T-helper 1 cell (primary cell): ENCODE results near the gene KDM6A.
A peak's percentile ranks its signal among the peaks of the same experiment; 100 is the strongest.
"Not testable (repeated sequence)": the region's sequence is repeated elsewhere in the genome, so short reads cannot be mapped to it uniquely, and the experiment has no call there.

Experiments
- DNase-seq, 5 donors: peaks; one replicate each; pipeline ENCODE4 v3.0.0-alpha.2; 2012 to 2020

KDM6A gene

GRCh38 chrX:44890247-44890646 is 17.3 kb downstream of the KDM6A start:
- DNase-seq, result no peak

- not testable (repeated sequence) for DNase-seq
These were observed 17.7 kb downstream of the KDM6A start for GRCh38 chrX:44890687-44891086.

GRCh38 chrX:44891642-44892041 is 18.7 kb downstream of the KDM6A start:
- DNase-seq, result no peak

GRCh38 chrX:44896876-44897186 is 23.8 kb downstream of the KDM6A start:
- no peak for DNase-seq

- no peak for DNase-seq
These were observed 24.6 kb downstream of the KDM6A start for GRCh38 chrX:44897539-44897938.

GRCh38 chrX:44898411-44899221 is 25.6 kb downstream of the KDM6A start:
- peak in 1 of 5 donors; percentile 20 for DNase-seq

- no peak for DNase-seq
These were observed 27.0 kb downstream of the KDM6A start for GRCh38 chrX:44899946-44900345.

GRCh38 chrX:44903107-44903506 is 30.1 kb downstream of the KDM6A start:
- DNase-seq, result peak in 1 of 5 donors; percentile 65

- DNase-seq, result peak in 1 of 5 donors; percentile 24
These were observed 31.0 kb downstream of the KDM6A start for GRCh38 chrX:44903830-44904530.

GRCh38 chrX:44904542-44905115 is 31.6 kb downstream of the KDM6A start:
- DNase-seq, result no peak

GRCh38 chrX:44906041-44906440 is 33.1 kb downstream of the KDM6A start:
- no peak for DNase-seq

- DNase-seq, result no peak
These were observed 33.6 kb downstream of the KDM6A start for GRCh38 chrX:44906542-44906941.

GRCh38 chrX:44908153-44908552 is 35.2 kb downstream of the KDM6A start:
- DNase-seq, result no peak

- no peak for DNase-seq
These were observed 35.8 kb downstream of the KDM6A start for GRCh38 chrX:44908827-44909226.

GRCh38 chrX:44910508-44910907 is 37.5 kb downstream of the KDM6A start:
- DNase-seq, result not testable (repeated sequence)

- DNase-seq, result not testable (repeated sequence)
These were observed 38.1 kb downstream of the KDM6A start for GRCh38 chrX:44911074-44911600.

- no peak for DNase-seq
These were observed 40.9 kb downstream of the KDM6A start for GRCh38 chrX:44913656-44914531.

GRCh38 chrX:44914532-44915198 is 41.7 kb downstream of the KDM6A start:
- DNase-seq, result no peak

- no peak for DNase-seq
These were observed 42.4 kb downstream of the KDM6A start for GRCh38 chrX:44915361-44915868.

- no peak for DNase-seq
These were observed 45.7 kb downstream of the KDM6A start for GRCh38 chrX:44918722-44919121.

- DNase-seq, result peak in 1 of 5 donors; percentile 26
These were observed 50.0 kb downstream of the KDM6A start for GRCh38 chrX:44922980-44923379.

GRCh38 chrX:44927398-44927797 is 54.4 kb downstream of the KDM6A start:
- no peak for DNase-seq
